GM19455 (cell line): ENCODE results near the gene TMEM203.
"Not testable (repeated sequence)": the region's sequence is repeated elsewhere in the genome, so short reads cannot be mapped to it uniquely, and the experiment has no call there.

Experiments
- ATAC-seq: cut with Tn5 transposase; IDR thresholded peaks from one replicate; pipeline ENCODE4 v1.9.1; 2021; ENCODE audit not compliant: unreplicated experiment

Gene TMEM203, protein sequence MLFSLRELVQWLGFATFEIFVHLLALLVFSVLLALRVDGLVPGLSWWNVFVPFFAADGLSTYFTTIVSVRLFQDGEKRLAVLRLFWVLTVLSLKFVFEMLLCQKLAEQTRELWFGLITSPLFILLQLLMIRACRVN

DNA sequence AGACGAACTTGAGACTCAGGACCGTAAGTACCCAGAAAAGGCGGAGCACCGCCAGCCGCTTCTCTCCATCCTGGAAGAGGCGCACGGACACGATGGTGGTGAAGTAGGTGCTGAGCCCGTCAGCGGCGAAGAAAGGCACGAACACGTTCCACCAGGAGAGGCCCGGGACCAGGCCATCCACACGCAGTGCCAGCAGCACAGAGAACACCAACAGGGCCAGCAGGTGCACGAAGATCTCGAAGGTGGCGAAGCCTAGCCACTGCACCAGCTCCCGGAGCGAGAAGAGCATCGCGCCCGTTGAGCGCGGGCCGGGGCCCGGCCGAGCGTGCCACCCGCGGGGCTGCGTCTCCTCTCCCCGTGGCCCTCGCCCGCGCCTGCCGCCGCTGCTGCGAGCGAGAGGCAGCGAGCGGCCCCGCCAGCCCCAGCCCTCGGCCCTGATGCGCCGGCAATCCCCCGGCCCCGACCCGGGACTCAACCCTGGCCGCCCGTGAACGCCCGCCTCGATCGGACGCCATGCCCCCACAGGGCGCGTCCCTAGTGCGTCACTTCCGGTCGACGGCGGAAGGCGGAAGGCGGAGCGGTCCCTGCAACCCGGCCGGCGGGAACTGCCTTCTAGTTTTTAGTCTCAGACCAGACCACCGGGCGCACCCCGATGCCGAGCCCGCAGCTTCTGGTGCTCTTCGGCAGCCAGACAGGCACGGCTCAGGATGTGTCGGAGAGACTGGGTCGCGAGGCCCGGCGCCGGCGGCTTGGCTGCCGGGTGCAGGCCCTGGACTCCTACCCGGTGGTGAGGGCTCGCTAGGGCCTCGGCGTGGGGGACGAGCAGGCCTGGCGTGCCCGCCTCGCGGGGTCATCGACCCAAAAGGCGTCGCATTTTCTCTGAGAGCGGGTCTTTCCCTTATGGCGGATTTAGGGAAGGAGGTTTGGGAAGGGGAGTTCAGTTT, at the start of gene TMEM203, which contains the start of gene NDOR1:
TMEM203 (minus strand) TSS at position 523 of the 944 bp plus-strand sequence; CDS start at position 289, 234 bp downstream.
NDOR1 (plus strand) TSS at position 575 of the 944 bp plus-strand sequence; CDS start at position 653, 78 bp downstream.
- peak; percentile 31 for ATAC-seq

DNA sequence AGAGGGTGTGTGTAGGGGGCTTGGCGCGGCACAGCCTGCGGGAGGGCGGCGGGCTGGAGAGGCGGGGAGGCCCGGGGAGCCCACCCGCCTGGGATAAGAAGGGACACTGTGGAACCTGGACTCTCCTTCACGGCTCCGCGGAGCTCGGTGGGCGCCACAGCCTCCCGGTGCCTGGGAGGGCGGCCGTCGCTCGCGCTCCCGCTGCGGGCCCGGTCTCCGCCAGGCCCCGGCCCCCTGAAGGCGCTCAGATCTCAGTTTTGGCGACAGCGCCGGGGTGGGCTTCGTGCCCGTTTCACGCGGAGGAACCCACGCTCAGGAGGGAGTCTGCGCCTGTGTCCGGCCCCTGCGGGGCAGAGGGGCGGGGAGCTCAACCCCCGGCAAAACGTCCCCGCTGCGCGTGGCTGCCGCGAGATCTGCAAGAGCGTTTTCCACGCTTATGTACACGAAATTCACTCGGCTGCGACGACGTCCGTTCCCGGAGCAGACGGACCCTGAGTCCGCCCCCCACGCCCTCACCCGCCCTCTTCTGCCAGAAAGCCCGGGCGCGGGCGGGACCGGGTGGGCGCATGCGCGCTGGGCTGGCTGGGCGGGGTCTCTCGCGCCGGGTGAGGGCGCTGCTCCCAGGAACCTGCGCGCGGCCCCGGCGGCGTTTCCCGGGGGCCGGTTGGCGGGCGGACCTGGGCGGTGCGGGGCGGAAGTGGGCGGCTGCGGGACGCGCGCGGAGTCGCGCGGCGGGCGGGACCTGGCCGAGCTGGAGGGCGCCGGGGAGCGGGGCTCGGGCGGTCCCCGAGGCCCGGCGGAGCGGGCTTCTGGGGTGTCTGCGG, 49.4 kb upstream of the TMEM203 start, which contains the start of gene NELFB:
NELFB (plus strand) TSS at position 704 of the 824 bp plus-strand sequence.
- ATAC-seq = peak; percentile 67

DNA sequence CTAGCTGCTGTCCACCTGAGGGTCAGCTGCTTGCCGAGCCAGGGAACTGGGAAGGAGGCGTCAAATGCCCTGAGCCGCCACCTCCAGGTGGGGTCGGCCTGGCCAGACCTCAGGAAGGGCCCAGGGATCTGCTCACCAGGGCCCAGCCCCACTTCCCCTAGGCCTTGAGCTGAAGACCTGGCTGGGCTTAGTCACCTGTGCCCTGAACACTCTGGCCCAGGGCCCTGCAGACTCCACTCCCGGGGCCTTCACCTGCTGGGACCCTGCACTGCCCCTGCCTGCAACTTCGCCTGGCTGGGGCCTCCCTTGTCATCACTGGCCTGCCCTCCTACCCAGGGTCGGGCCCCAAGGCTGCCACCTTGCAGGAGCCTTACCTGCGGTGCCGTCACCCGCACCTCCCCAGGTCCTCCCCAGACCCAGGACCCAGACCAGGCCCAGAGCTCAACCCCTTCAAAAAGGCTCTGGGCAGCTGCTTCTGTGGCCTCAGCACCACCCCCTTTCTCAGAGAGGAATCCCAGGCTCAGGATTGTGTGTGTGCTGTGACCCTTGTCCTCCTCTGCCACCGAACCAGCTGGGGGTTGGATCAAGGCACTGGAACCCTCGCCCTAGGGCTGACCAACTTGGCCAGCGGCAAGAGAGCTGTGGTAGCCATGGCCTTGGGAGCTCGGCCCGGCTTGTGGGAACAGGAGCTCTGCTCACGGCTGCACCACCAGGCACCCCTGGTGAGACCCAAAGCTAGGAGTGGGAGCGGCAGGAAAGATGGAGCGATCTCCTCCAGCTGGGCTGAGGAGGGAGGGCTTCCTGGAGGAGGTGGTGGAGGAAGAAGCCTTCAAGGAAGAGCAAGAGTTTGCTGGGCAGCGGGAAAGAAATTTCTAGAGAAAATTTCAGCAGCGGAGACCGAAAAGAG, 48.5 kb upstream of the TMEM203 start:
- no peak for ATAC-seq

- no peak for ATAC-seq
Measured at GRCh38 chr9:137252555-137253506, 47.4 kb upstream of the TMEM203 start.

DNA sequence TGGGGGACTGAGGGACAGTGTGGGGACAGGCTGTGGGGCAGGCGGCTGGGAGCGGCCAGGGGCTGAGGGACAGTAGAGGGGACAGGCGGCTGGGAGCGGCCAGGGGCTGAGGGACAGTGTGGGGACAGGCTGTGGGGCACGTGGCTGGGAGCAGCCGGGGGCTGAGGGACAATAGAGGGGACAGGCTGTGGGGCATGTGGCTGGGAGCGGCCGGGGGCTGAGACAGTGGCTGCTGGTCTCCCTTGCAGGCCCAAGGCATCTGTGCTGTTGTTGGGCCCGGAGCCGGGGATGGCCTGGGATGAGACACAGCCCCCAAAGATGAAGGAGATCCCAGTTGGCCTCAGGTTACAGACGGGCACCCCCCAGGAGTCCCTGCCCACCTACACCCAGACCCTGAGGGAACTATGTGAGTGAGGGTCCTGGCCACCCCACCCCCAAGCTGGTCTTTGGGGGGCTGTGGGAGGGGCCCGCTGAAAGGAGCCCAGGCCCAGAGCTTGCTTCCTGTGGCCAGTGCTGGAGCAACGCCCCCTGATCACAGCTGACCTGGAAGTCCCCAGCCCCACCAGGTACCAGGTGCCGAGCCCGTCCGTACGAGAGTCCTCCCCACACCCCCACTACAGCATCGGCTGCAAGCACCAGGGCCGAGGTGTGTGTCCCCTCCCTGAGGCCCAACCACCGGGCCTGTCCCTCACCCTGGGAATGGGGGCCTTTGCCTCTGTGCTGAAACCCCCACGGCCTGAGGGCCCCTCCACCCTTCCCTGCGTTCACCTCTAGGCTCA, 46.2 kb upstream of the TMEM203 start:
- no peak for ATAC-seq

GRCh38 chr9:137251194-137251461, 45.7 kb upstream of the TMEM203 start, which contains the start of gene STPG3:
Gene STPG3, plus strand, starts transcription at chr9:137251286. Its CDS starts 1 bp downstream, at chr9:137251287.
- no peak for ATAC-seq

GRCh38 chr9:137250329-137251193, 45.1 kb upstream of the TMEM203 start:
- no peak for ATAC-seq

DNA sequence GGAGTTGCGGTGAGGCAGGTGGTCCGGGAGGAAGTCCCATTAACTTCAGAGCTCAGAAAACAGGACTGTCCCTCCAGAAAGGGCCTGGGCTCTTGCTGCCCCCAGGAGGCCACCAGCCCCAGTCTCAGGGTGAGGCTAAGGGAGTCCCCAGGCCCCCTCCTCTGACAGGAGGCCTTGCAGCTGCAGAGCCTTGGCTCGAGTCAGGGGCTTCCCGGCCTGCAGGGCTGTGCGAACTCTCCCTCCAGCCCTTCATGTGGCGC, 42.4 kb upstream of the TMEM203 start:
- ATAC-seq = no peak

DNA sequence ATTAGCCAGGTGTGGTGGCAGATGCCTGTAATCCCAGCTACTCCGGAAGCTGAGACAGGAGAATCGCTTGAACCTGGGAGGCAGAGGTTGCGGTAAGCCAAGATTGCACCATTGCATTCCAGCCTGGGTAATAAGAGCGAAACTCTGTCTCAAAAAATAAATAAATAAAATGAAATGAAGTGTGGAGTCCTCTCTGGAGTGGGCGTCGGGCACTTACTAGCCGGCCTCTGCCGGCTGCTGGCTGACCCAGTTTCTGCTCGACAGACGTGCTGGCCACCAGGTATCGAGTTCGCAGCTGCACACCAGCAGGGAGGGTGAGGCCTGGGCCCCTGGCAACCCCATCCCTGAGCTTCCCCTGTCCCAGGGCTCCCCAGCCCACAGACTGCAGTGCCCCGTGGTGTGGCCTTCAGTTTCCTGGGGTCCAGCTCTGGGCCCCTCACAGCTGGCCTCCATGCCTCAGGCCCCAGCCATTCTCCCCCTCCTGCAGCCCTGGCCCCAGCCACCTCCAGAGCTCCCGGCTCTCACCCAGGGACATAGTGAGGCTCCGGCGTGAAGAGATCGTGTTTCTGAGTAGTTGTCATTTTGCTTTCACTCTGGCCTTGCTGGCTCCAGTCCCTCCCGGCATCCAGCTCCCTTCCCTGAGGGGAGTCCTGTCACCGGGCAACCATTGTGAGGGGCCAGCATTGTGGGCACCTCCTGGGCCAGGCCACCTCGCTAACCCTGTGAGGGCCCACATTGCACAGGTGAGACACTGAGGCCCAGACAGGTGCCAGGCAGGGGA, 41.9 kb upstream of the TMEM203 start:
- no peak for ATAC-seq

DNA sequence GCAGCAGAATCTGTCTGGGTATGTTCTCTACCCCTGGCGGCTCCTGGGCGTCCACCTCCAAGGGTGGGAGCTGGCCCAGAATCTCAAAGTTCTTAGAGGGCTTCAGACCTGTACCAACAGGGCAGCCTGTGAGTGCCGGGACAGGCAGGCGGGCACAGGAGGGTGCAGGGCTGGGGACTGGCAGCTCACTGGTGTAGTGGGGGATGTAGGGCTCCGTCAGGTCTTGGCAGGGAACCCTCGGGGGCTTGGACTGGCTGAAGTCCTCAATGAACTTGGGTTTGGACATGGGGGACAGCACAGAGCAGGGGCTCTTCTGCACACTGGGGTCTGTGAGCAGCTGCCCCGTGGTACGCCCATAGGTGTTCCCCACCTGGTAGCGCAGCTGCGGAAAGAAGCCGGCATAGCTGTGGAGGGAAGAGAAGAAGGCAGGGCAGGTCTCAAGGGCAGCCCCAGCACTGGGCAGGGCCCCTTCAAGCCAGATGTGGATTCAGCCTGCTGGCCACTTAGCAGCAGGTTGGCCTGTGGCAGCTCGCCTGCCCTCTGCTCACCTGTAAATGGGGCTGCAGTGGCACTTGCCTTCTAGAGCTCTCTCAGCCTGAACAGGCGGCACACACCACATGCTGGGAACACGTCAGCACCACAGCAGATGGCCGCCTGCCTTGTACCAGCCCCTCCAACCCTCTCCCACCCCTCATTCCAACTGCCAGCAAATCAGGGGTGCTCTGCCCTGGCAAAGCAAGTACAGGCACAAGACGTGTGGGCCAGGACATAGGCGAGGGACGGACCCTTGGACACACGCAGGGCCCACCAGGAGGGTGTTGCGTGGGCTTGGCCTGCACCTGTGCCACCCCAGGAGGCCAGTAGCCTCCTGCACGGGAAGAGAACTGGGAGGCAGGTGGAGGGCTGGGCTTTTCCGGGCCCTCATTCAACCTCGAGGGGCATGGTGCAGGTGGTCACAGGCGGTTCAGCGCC, 40.3 kb upstream of the TMEM203 start:
- no peak for ATAC-seq

GRCh38 chr9:137244486-137245449, 39.3 kb upstream of the TMEM203 start:
- no peak for ATAC-seq

GRCh38 chr9:137243626-137244485, 38.4 kb upstream of the TMEM203 start:
- ATAC-seq = no peak

GRCh38 chr9:137243266-137243625, 37.8 kb upstream of the TMEM203 start:
- not testable (repeated sequence) for ATAC-seq
